SJCRH30 (cell line): ENCODE data around the gene CAP2. TPM values are rescaled to one million over a fixed set of nuclear protein-coding genes. Genes with fewer than 3 reads are reported as not detected.
"Not testable (repeated sequence)": the region's sequence is repeated elsewhere in the genome, so short reads cannot be mapped to it uniquely, and the experiment has no call there.

Experiments used
- DNase-seq, 2 experiments: peaks; one replicate each; pipeline ENCODE4 v3.0.0-alpha.2; 2015 to 2020
- H3K27ac ChIP-seq: fragments of 250-450 bp; sonication (Bioruptor Pico); 2 replicates; pipeline ENCODE4 v1.5.1; 2020; ENCODE audit warnings: mild to moderate bottlenecking, moderate library complexity
- H3K27me3 ChIP-seq: fragments of 250-450 bp; sonication (Bioruptor Pico); 2 replicates; pipeline ENCODE4 v1.5.1; 2020; ENCODE audit warnings: mild to moderate bottlenecking, moderate library complexity
- H3K36me3 ChIP-seq: fragments of 250-450 bp; sonication (Bioruptor Pico); 2 replicates; pipeline ENCODE4 v1.5.1; 2020; ENCODE audit warnings: mild to moderate bottlenecking, moderate library complexity
- H3K4me1 ChIP-seq: fragments of 250-450 bp; sonication (Bioruptor Pico); 2 replicates; pipeline ENCODE4 v1.5.1; 2020; ENCODE audit warnings: mild to moderate bottlenecking, moderate library complexity
- H3K4me3 ChIP-seq: fragments of 250-450 bp; sonication (Bioruptor Pico); 2 replicates; pipeline ENCODE4 v1.5.1; 2020; ENCODE audit warnings: mild to moderate bottlenecking, moderate library complexity
- H3K9me3 ChIP-seq: fragments of 250-450 bp; sonication (Bioruptor Pico); replicated peaks from 2 replicates; pipeline ENCODE4 v1.5.1; 2020; ENCODE audit warnings: mild to moderate bottlenecking, moderate library complexity
- total RNA-seq: library from RNA; depleted of rRNA; stranded (reverse); fragments of >200 nt; shearing (Covaris generic); gene quantifications from 2 replicates; pipeline ENCODE4 v1.2.3, GENCODE V29; 2014

The CAP2 gene
- total RNA-seq, 1 experiment from 2014 or later: 16.6 TPM

- H3K27me3 ChIP-seq, H3K4me3 ChIP-seq, H3K27ac ChIP-seq, DNase-seq, H3K4me1 ChIP-seq, H3K9me3 ChIP-seq, H3K36me3 ChIP-seq: not testable (repeated sequence)
These were observed 47.4 kb downstream of the CAP2 start for GRCh38 chr6:17440811-17441210.

GRCh38 chr6:17442196-17442595, 48.8 kb downstream of the CAP2 start:
- no peaks in the 10 kb centered on the region for H3K27me3 ChIP-seq
- H3K9me3 ChIP-seq: no peaks in the 10 kb centered on the region
- H3K36me3 ChIP-seq: no peaks in the 10 kb centered on the region
- no peak for DNase-seq
- no peaks in the 10 kb centered on the region for H3K4me1 ChIP-seq
- H3K27ac ChIP-seq: no peak overlapping the region
- H3K4me3 ChIP-seq: no peak overlapping the region

GRCh38 chr6:17446713-17447112, 53.3 kb downstream of the CAP2 start:
- no peaks in the 10 kb centered on the region for H3K9me3 ChIP-seq
- no peak overlapping the region for H3K4me3 ChIP-seq
- H3K36me3 ChIP-seq: no peaks in the 10 kb centered on the region
- no peak overlapping the region for H3K27ac ChIP-seq
- DNase-seq: no peak
- no peaks in the 10 kb centered on the region for H3K27me3 ChIP-seq
- peaks cover 5% of the 10 kb centered on the region; the same call in 1 of the 2 replicates for H3K4me1 ChIP-seq

- no peaks in the 10 kb centered on the region for H3K36me3 ChIP-seq
- H3K9me3 ChIP-seq: no peaks in the 10 kb centered on the region
- H3K27ac ChIP-seq: no peak overlapping the region
- no peaks in the 10 kb centered on the region for H3K27me3 ChIP-seq
- DNase-seq: peak in 1 of 2 experiments; percentile 20
- H3K4me3 ChIP-seq: no peak overlapping the region
- peaks cover 5% of the 10 kb centered on the region; the same call in 1 of the 2 replicates for H3K4me1 ChIP-seq
These were observed 54.8 kb downstream of the CAP2 start for GRCh38 chr6:17448165-17448564.

- Histone ChIP-seq H3K27ac (no peak overlapping the region), H3K4me1 (peaks cover 11% of the 10 kb centered on the region), H3K27me3 (no peaks in the 10 kb centered on the region), H3K36me3 (no peaks in the 10 kb centered on the region), H3K9me3 (no peaks in the 10 kb centered on the region), H3K4me3 (no peak overlapping the region)
- DNase-seq: no peak
These were observed 57.0 kb downstream of the CAP2 start for GRCh38 chr6:17450397-17450796.

- DNase-seq: peak in 1 of 2 experiments; percentile 31
- Histone ChIP-seq H3K4me1 (peaks cover 11% of the 10 kb centered on the region), H3K9me3 (no peaks in the 10 kb centered on the region), H3K27ac (no peak overlapping the region), H3K27me3 (no peaks in the 10 kb centered on the region), H3K4me3 (no peak overlapping the region), H3K36me3 (no peaks in the 10 kb centered on the region)
These were observed 57.4 kb downstream of the CAP2 start for GRCh38 chr6:17450832-17451231.

- Histone ChIP-seq H3K9me3 (no peaks in the 10 kb centered on the region), H3K36me3 (no peaks in the 10 kb centered on the region), H3K4me3 (no peak overlapping the region), H3K27me3 (no peaks in the 10 kb centered on the region), H3K27ac (no peak overlapping the region), H3K4me1 (peaks cover 20% of the 10 kb centered on the region)
- DNase-seq: no peak
These were observed 58.7 kb downstream of the CAP2 start for GRCh38 chr6:17452096-17452495.

- no peaks in the 10 kb centered on the region for H3K27me3 ChIP-seq
- H3K4me1 ChIP-seq: peaks cover 16% of the 10 kb centered on the region
- H3K4me3 ChIP-seq: no peak overlapping the region
- DNase-seq: no peak
- peak overlapping the region; percentile 27; the same call in 1 of the 2 replicates for H3K27ac ChIP-seq
- no peaks in the 10 kb centered on the region for H3K36me3 ChIP-seq
- no peaks in the 10 kb centered on the region for H3K9me3 ChIP-seq
These were observed 61.1 kb downstream of the CAP2 start for GRCh38 chr6:17454316-17455005.

GRCh38 chr6:17455919-17456318, 62.5 kb downstream of the CAP2 start:
- Histone ChIP-seq H3K27ac (no peak overlapping the region), H3K36me3 (no peaks in the 10 kb centered on the region), H3K9me3 (no peaks in the 10 kb centered on the region), H3K27me3 (no peaks in the 10 kb centered on the region), H3K4me3 (no peak overlapping the region), H3K4me1 (peaks cover 16% of the 10 kb centered on the region)
- DNase-seq: no peak

- Histone ChIP-seq H3K36me3 (no peaks in the 10 kb centered on the region), H3K4me3 (no peak overlapping the region), H3K9me3 (no peaks in the 10 kb centered on the region), H3K27me3 (no peaks in the 10 kb centered on the region), H3K27ac (no peak overlapping the region), H3K4me1 (peaks cover 16% of the 10 kb centered on the region)
- DNase-seq: peak; percentile 38 to 63
These were observed 63.3 kb downstream of the CAP2 start for GRCh38 chr6:17456711-17457110.

GRCh38 chr6:17457405-17457804, 64.0 kb downstream of the CAP2 start:
- no peaks in the 10 kb centered on the region for H3K36me3 ChIP-seq

GRCh38 chr6:17457956-17458355, 64.6 kb downstream of the CAP2 start:
- no peaks in the 10 kb centered on the region for H3K36me3 ChIP-seq
- H3K4me1 ChIP-seq: peaks cover 16% of the 10 kb centered on the region
- H3K27ac ChIP-seq: no peak overlapping the region
- no peak for DNase-seq
- no peaks in the 10 kb centered on the region for H3K27me3 ChIP-seq
- H3K4me3 ChIP-seq: no peak overlapping the region
- no peaks in the 10 kb centered on the region for H3K9me3 ChIP-seq

More at GRCh38 chr6:17457405-17457804, 64.0 kb downstream of the CAP2 start:
- no peak for DNase-seq
- H3K9me3 ChIP-seq: no peaks in the 10 kb centered on the region
- no peaks in the 10 kb centered on the region for H3K27me3 ChIP-seq
- peaks cover 16% of the 10 kb centered on the region for H3K4me1 ChIP-seq
- no peak overlapping the region for H3K27ac ChIP-seq
- H3K4me3 ChIP-seq: no peak overlapping the region

- no peak overlapping the region for H3K27ac ChIP-seq
These were observed 65.6 kb downstream of the CAP2 start for GRCh38 chr6:17458966-17459365.

GRCh38 chr6:17460862-17461261, 67.5 kb downstream of the CAP2 start:
- H3K9me3 ChIP-seq: no peaks in the 10 kb centered on the region
- H3K4me1 ChIP-seq: peaks cover 9% of the 10 kb centered on the region; the same call in 1 of the 2 replicates
- no peak overlapping the region for H3K27ac ChIP-seq
- H3K36me3 ChIP-seq: no peaks in the 10 kb centered on the region
- H3K4me3 ChIP-seq: no peak overlapping the region
- no peaks in the 10 kb centered on the region for H3K27me3 ChIP-seq
- no peak for DNase-seq

More at GRCh38 chr6:17458966-17459365, 65.6 kb downstream of the CAP2 start:
- Histone ChIP-seq H3K9me3 (no peaks in the 10 kb centered on the region), H3K4me1 (peaks cover 16% of the 10 kb centered on the region), H3K4me3 (no peak overlapping the region), H3K27me3 (no peaks in the 10 kb centered on the region), H3K36me3 (no peaks in the 10 kb centered on the region)
- no peak for DNase-seq

GRCh38 chr6:17466147-17466546, 72.8 kb downstream of the CAP2 start:
- H3K27ac ChIP-seq: no peak overlapping the region

GRCh38 chr6:17466707-17467106, 73.3 kb downstream of the CAP2 start:
- Histone ChIP-seq H3K4me3 (no peak overlapping the region), H3K9me3 (no peaks in the 10 kb centered on the region), H3K27ac (no peak overlapping the region), H3K27me3 (no peaks in the 10 kb centered on the region), H3K4me1 (no peaks in the 10 kb centered on the region), H3K36me3 (no peaks in the 10 kb centered on the region)
- no peak for DNase-seq

More at GRCh38 chr6:17466147-17466546, 72.8 kb downstream of the CAP2 start:
- H3K27me3 ChIP-seq: no peaks in the 10 kb centered on the region
- H3K4me3 ChIP-seq: no peak overlapping the region
- H3K9me3 ChIP-seq: no peaks in the 10 kb centered on the region
- no peak for DNase-seq
- no peaks in the 10 kb centered on the region for H3K4me1 ChIP-seq
- no peaks in the 10 kb centered on the region for H3K36me3 ChIP-seq
